GM20000 (cell line): ENCODE measurements around the gene MYCL.

Experiments
- DNase-seq: peaks from one replicate; pipeline ENCODE4 v3.0.0; 2012; ENCODE audit warnings: low spot score
- TF ChIP-seq, protein P1 (sequence below): IDR thresholded peaks from 2 replicates; pipeline ENCODE4 v1.5.1; 2012; ENCODE audit warnings: mild to moderate bottlenecking, control low read depth; ENCODE audit errors: extremely low read depth, missing control alignments

MYCL gene

GRCh38 chr1:39901714-39902459 is at the start of gene MYCL:
Gene MYCL, minus strand, starts transcription at chr1:39901917. Its CDS starts 483 bp downstream, at chr1:39901434.
- TF ChIP-seq, protein P1, sequence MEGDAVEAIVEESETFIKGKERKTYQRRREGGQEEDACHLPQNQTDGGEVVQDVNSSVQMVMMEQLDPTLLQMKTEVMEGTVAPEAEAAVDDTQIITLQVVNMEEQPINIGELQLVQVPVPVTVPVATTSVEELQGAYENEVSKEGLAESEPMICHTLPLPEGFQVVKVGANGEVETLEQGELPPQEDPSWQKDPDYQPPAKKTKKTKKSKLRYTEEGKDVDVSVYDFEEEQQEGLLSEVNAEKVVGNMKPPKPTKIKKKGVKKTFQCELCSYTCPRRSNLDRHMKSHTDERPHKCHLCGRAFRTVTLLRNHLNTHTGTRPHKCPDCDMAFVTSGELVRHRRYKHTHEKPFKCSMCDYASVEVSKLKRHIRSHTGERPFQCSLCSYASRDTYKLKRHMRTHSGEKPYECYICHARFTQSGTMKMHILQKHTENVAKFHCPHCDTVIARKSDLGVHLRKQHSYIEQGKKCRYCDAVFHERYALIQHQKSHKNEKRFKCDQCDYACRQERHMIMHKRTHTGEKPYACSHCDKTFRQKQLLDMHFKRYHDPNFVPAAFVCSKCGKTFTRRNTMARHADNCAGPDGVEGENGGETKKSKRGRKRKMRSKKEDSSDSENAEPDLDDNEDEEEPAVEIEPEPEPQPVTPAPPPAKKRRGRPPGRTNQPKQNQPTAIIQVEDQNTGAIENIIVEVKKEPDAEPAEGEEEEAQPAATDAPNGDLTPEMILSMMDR, result peak; percentile 67
- DNase-seq, result peak; percentile 92

GRCh38 chr1:39949891-39950290 is 48.2 kb upstream of the MYCL start:
- DNase-seq, result no peak

GRCh38 chr1:39947260-39947659 is 45.5 kb upstream of the MYCL start:
- DNase-seq, result no peak
- TF ChIP-seq, protein P1, result no peak

More at GRCh38 chr1:39949891-39950290, 48.2 kb upstream of the MYCL start:
- TF ChIP-seq, protein P1, result no peak

DNA sequence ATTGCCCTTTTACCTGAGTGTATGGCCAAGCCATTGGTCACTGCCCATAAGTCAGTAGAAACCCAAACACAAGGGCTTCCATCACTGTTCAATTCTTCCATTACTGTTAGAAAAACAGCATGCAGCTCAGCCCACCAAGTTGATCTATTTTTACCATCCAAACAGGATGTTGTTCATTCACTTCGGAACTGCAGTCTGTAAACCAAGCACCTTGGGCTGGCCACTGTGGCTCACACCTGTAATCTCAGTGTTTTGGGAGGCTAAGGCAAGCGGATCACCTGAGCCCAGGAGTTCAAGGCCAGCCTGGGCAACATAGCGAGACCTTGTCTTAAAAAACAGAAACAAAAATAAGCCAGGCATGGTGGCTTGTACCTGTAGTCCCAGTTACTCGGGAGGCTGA is 44.5 kb upstream of the MYCL start:
- no peak for DNase-seq
- TF ChIP-seq, protein P1, result no peak

GRCh38 chr1:39944410-39945112 is 42.8 kb upstream of the MYCL start:
- DNase-seq, result no peak
- TF ChIP-seq, protein P1, result no peak

- DNase-seq, result no peak
- TF ChIP-seq, protein P1, result no peak
Measured at GRCh38 chr1:39943471-39944290, 42.0 kb upstream of the MYCL start.
